DMS53 (cell line): ENCODE measurements around the gene UQCC2.
A peak's percentile ranks its signal among the peaks of the same experiment; 100 is the strongest.

Experiments
- DNase-seq: peaks from one replicate; lab custom pipeline; 2025; lab: John Stamatoyannopoulos, UW

UQCC2 gene

GRCh38 chr6:33676416-33677142, 34.9 kb downstream of the UQCC2 start:
- no peak for DNase-seq

DNA sequence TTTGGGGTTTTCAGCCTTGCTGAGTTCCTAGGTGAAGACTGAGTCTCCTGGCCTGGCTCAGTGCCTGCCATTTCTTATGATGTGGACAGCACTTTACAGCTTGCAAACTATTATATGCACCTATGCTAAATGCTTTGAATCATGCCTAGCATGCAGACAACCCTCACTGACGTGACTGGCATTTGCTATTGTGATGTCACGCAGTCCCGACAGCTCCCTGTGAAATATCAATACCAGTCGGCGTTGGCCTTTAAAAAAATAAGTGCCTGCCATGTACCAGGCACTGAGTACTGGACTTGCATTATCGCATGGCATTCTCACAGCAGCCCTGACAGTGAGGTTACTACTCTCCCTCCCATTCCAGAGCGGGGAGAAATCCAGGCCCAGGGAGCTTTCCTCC, 35.5 kb downstream of the UQCC2 start:
- DNase-seq = no peak

GRCh38 chr6:33673851-33674250, 37.6 kb downstream of the UQCC2 start:
- no peak for DNase-seq

DNA sequence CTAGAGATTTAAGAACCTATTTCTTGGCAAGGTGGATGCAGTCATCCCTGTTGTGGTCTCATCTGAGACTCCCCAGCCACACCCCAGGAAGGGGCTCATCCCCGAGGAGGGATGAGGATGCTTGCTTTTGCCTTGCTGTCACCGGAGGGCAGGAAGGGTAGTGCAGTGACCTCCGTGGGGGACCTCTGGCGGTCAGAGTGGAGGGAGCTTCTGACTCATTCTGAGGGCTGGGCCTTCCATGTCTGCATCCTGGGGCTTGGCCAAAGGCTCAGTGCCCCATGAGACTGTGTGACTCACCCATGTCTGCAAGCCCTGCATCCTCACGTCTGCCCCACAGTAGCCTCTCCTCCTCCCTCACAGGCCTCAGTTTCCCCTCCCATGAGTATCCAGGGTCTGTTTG, 38.7 kb downstream of the UQCC2 start:
- DNase-seq = peak; percentile 71

- DNase-seq = no peak
Observed at GRCh38 chr6:33671744-33672072, 39.8 kb downstream of the UQCC2 start.

GRCh38 chr6:33670971-33671743, 40.3 kb downstream of the UQCC2 start:
- DNase-seq = no peak

- no peak for DNase-seq
Observed at GRCh38 chr6:33670086-33670660, 41.3 kb downstream of the UQCC2 start.

DNA sequence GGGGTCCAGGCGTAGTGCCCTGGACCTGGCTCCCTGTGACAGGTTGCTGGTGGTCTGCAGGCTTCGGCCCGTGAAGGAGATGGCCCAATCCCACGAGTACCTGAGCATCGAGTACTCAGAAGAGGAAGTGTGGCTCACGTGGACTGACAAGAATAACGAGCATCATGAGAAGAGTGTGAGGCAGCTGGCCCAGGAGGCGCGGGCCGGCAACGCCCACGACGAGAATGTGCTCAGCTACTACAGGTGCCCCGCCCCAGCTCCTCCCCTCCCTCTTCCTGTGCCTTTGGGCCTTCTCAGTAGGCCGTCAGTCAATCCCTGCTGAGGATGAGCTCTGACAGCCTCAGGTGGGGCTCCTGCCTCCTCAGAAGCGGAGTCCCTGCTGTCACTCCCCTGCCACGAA, 42.6 kb downstream of the UQCC2 start:
- DNase-seq = no peak

- DNase-seq = no peak
Observed at GRCh38 chr6:33668328-33668727, 43.2 kb downstream of the UQCC2 start.

- no peak for DNase-seq
Observed at GRCh38 chr6:33667776-33668175, 43.7 kb downstream of the UQCC2 start.

- no peak for DNase-seq
Observed at GRCh38 chr6:33667072-33667471, 44.4 kb downstream of the UQCC2 start.

- DNase-seq = no peak
Observed at GRCh38 chr6:33665957-33666356, 45.5 kb downstream of the UQCC2 start.

DNA sequence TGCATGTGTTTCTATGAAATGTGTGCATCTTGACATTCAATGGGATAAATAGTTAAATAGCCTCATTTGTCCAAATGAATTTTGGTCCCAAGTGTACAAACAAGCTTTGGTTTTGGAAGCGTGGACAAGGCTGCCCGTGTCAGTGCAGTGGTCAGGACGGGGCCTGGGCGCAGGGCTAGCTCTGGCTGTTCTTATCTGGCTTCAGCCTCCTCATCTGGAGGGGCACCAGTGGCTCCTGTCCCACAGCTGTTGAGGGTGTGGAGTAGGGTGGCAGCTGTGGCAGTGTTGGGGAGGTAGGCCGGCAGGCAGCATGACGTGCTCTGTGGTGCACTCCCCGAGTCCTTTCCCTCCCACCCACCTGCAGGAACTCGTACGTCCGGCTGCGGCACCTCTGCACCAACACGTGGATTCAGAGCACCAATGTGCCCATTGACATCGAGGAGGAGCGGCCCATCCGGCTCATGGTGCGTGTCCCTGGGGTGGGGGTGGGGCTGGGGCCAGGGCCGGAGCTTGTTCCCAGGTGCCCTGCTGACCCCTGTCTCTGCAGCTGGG, 46.9 kb downstream of the UQCC2 start:
- no peak for DNase-seq

GRCh38 chr6:33663727-33664449, 47.6 kb downstream of the UQCC2 start:
- DNase-seq = no peak

DNA sequence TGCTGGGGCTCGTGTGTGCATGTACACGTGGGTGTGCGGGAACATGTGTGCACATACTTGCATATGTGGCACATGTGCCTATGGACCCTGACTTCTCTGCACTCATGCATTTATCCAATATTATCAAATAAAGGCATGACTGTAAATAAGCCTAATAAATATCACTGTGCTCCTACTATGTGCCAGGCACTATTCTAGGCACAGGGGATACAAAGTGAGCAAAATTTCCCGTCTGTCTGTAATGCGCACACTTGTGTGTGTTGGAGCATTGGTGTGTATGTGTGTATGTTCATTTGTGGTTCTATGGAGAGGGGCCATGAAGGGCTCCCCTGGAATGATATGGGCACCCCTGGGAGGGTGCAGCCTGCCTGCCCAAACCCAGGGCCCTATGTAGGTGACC, 48.5 kb downstream of the UQCC2 start:
- DNase-seq = no peak

DNA sequence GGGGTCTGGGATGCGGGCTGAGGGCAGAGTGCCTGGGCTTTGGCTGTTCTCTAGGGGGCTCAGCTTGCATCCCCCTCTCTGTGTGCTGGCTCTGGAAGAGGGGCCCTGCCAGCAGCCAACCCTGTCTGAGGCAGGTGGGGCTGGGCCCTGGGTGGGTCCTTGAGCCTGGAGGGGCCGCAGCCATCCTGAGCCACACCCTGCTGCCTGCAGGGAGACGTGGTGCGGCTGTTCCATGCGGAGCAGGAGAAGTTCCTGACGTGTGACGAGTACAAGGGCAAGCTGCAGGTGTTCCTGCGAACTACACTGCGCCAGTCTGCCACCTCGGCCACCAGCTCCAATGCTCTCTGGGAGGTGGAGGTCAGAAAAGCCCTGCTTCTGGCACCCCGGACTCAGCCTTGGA, 49.2 kb downstream of the UQCC2 start:
- no peak for DNase-seq

DNA sequence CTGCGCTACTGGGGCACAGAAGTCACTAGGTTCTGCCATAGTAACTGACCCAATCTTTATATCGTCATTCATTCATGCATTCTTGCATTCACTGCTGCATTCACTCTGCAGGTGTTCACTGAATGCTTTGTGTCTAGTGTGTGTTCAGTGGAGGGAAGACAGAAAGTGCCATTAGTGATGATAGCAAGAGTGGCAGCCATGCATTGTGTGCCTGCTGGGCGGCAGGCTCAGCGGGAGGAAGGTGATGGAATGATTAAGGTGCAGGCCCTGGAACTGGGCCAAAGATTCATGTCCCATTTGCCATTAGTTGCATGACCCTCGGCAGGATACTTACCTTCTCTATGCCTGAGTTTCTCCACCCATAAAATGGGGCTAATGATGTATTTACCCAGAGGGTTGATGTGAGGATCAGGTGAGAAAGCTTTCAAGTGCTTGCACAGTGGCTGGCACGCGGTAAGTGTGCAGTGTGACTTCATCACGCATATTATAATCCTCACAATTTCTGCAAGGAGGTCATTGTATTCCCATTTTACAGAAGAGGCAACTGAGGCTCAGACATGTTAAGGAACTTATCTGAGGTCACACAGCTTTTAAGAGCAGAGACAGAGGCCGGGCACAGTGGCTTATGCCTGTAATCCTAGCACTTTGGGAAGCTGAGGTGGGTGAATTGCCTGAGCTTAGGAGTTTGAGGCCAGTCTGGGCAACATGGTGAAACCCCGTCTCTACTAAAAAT, 50.2 kb downstream of the UQCC2 start:
- peak; percentile 33 for DNase-seq

DNA sequence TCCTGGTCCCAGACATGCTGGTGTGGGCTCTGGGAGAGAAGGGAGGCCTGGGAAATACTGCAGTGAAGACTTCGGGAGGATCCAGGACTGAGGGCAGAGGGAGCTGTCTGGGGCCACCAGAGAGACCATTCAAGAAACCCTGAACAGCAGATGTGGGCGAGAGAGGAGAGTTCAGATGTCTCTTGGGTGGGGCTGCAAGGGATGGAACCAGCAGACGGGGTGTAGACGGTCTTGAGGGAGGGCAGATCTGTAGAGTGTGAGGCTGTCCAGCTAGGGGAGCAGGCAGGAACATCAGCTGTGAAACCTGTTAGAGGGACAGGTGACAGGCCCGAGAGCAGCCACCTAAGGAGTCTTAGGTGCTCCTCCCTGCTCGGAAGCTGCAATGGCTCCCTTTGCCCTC, 51.5 kb downstream of the UQCC2 start:
- DNase-seq = no peak

- DNase-seq = no peak
Observed at GRCh38 chr6:33658982-33659689, 52.4 kb downstream of the UQCC2 start.

DNA sequence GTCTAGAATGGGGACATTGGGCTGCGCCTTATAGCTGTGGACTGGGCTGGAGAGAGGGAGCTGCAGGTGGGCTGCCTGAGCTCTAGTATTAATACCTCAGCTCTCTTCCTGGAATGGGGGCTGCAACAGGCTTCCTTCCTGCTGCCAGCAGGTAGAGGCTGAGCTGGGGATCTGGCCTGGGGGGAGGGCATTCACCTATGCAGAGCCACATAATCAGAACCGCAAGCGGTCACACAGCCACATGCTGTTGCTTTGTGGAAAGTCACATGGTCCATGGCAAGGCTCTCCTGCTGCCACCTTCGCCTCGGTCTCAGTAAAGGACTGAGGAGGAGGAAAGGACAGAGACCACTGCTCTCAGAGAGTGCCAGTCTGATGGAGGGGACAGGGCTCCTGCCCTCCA, 54.7 kb downstream of the UQCC2 start:
- no peak for DNase-seq
